HepG2 (cell line): ENCODE results near the gene CNTFR. TPM values are rescaled to one million over a fixed set of nuclear protein-coding genes. Genes with fewer than 3 reads are reported as not detected.

ENCODE experiments used
- ATAC-seq: fragments of 200-7000 bp; cut with Tn5 transposase; 3 replicates; pipeline ENCODE4 v1.9.1; 2020; ENCODE audit warnings: mild to moderate bottlenecking, moderate library complexity
- BruUV-seq: library from RNA; stranded (reverse); fragments of 400-500 nt; replicated peaks from 2 replicates; lab custom pipeline; 2021; lab: Mats Ljungman, UMichigan
- CTCF ChIA-PET: fragments of 300-600 bp; formaldehyde crosslinking; extraction: SDS; loops from one replicate; lab custom pipeline; 2021; ENCODE audit warnings: low total read pairs, inconsistent platforms, low intra/inter-chr PET ratio; lab: Yijun Ruan, JAX
- POLR2A ChIA-PET: fragments of 350-600 bp; sonication (Branson Sonifier 250); formaldehyde crosslinking; loops from one replicate; lab custom pipeline; 2020; ENCODE audit warnings: antibody characterized with exemption, inconsistent platforms; lab: Yijun Ruan, JAX
- DNase-seq: peaks from one replicate; pipeline ENCODE4 v3.0.0-alpha.2; 2015; ENCODE audit warnings: low spot score
- FAIRE-seq: peaks from 3 replicates; lab custom pipeline; 2011; peaks lifted over from hg19 to GRCh38; lab: Jason Lieb, UNC
- H2AFZ ChIP-seq: one replicate; pipeline ENCODE4 v1.6.1; 2011; ENCODE audit warnings: low read length, inconsistent platforms
- H3K27ac ChIP-seq: fragments of 300-600 bp; 3 replicates; pipeline ENCODE4 v1.8.0; 2011; ENCODE audit warnings: mixed run types, mild to moderate bottlenecking, mixed read lengths, low read length, inconsistent platforms; ENCODE audit not compliant: insufficient read depth; ENCODE audit errors: extremely low read length
- H3K27me3 ChIP-seq, 2 experiments: fragments of 200-600 bp in 1 of 2; 2 replicates in 1 of 2; 3 replicates in 1 of 2; pipeline versions ENCODE4 v1.6.0 to v1.8.0; 2011; ENCODE audit warnings: low read length in 2 of 2, mild to moderate bottlenecking in 2 of 2, moderate library complexity in 2 of 2, inconsistent platforms in 1 of 2; ENCODE audit not compliant: insufficient read depth in 2 of 2, control insufficient read depth in 1 of 2
- H3K36me3 ChIP-seq, 2 experiments: fragments of 200-600 bp in 1 of 2; replicated peaks in 1 of 2; 2 replicates in 1 of 2; 3 replicates in 1 of 2; pipeline versions ENCODE4 v1.5.1 to v1.8.0; 2011; ENCODE audit warnings: low read length in 2 of 2, inconsistent platforms in 1 of 2; ENCODE audit not compliant: insufficient read depth in 2 of 2, control insufficient read depth in 1 of 2
- H3K4me1 ChIP-seq: 2 replicates; pipeline ENCODE4 v1.5.1; 2012; ENCODE audit warnings: low read length, inconsistent platforms; ENCODE audit not compliant: insufficient read depth
- H3K4me2 ChIP-seq: 2 replicates; pipeline ENCODE4 v1.6.0; 2011; ENCODE audit warnings: low read depth, low read length, inconsistent platforms
- H3K4me3 ChIP-seq, 3 experiments: fragments of 200-600 bp in 1 of 3; sonication (generic), shearing (Covaris generic) in 1 of 3; replicated peaks in 1 of 3; 2 replicates each; pipeline ENCODE4 v1.5.1; 2011 to 2016; ENCODE audit warnings: low read length in 3 of 3, inconsistent platforms in 2 of 3, low read depth in 2 of 3, mild to moderate bottlenecking in 2 of 3, control low read depth in 1 of 3, mixed read lengths in 1 of 3; ENCODE audit not compliant: insufficient read depth in 1 of 3
- H3K79me2 ChIP-seq: one replicate; pipeline ENCODE4 v1.6.1; 2011; ENCODE audit warnings: low read length, inconsistent platforms; ENCODE audit not compliant: insufficient read depth
- H3K9ac ChIP-seq: 2 replicates; pipeline ENCODE4 v1.6.0; 2011; ENCODE audit warnings: mild to moderate bottlenecking, low read depth, low read length, inconsistent platforms; ENCODE audit not compliant: insufficient read depth
- H3K9me3 ChIP-seq: 2 replicates; pipeline ENCODE4 v1.5.1; 2012; ENCODE audit warnings: mild to moderate bottlenecking, low read length
- H4K20me1 ChIP-seq: 2 replicates; pipeline ENCODE4 v1.6.0; 2011; ENCODE audit warnings: inconsistent platforms, mild to moderate bottlenecking, low read length, moderate library complexity; ENCODE audit not compliant: insufficient read depth
- DRAP1 ChIP-seq: IDR thresholded peaks from 2 replicates; pipeline ENCODE4 v1.6.1; 2016; ENCODE audit warnings: missing genetic modification reagents, missing compliant biosample characterization
- FOXK2 ChIP-seq: fragments of 450-650 bp; IDR thresholded peaks from 2 replicates; pipeline ENCODE4 v1.6.1; 2016
- KLF16 ChIP-seq, 2 experiments: sonication (generic) in 1 of 2; formaldehyde crosslinking in 1 of 2; IDR thresholded peaks; 2 replicates each; pipeline versions ENCODE4 v1.6.1 to v1.8.0; 2016 to 2023; ENCODE audit warnings: missing genetic modification reagents in 2 of 2, missing compliant biosample characterization in 1 of 2
- MAF1 ChIP-seq: sonication (generic); formaldehyde crosslinking; IDR thresholded peaks from 2 replicates; pipeline ENCODE4 v1.5.0; 2020; ENCODE audit warnings: missing genetic modification reagents, borderline replicate concordance
- SP2 ChIP-seq: sonication (generic); formaldehyde crosslinking; IDR thresholded peaks from 2 replicates; pipeline ENCODE4 v1.5.1; 2020; ENCODE audit warnings: mild to moderate bottlenecking, missing genetic modification reagents
- SSRP1 ChIP-seq: IDR thresholded peaks from 2 replicates; pipeline ENCODE4 v1.6.1; 2016; ENCODE audit warnings: control low read depth
- STAT5B ChIP-seq: sonication (generic); formaldehyde crosslinking; IDR thresholded peaks from 2 replicates; pipeline ENCODE4 v1.4.0; 2020; ENCODE audit warnings: missing genetic modification reagents
- ZNF12 ChIP-seq: sonication (generic); formaldehyde crosslinking; IDR thresholded peaks from 2 replicates; pipeline ENCODE4 v1.5.0; 2020; ENCODE audit warnings: missing genetic modification reagents
- ZNF616 ChIP-seq: sonication (generic); formaldehyde crosslinking; IDR thresholded peaks from 2 replicates; pipeline ENCODE4 v1.5.0; 2020; ENCODE audit warnings: low read depth, mild to moderate bottlenecking, missing genetic modification reagents
- WGBS: methylation state at CpG from one replicate; pipeline ENCODE4 v1.1.6; 2017; ENCODE audit warnings: low lambda C conversion rate; 5-methylcytosine and 5-hydroxymethylcytosine counted together
- in situ Hi-C: cut with HindIII; loops from 2 replicates; pipeline ENCODE4 v1.10.0; 2017; ENCODE audit warnings: low pct_unique_long_range_greater_than_20kb; ENCODE audit not compliant: extremely low pct_ligation_motif_present
- intact Hi-C: fragments of 100-400 bp; cut with micrococcal nuclease; formaldehyde crosslinking; loops from one replicate; pipeline ENCODE4 v1.10.0; 2022; ENCODE audit not compliant: unreplicated experiment
- polyA plus RNA-seq, 8 experiments: library from polyadenylated mRNA; depleted of rRNA in 3 of 8; stranded (reverse) in 7 of 8; unstranded in 1 of 8; fragments of >200 nt; fragmentation: Illumina TruSeq in 4 of 8; extraction: Trizol in 4 of 8; gene quantifications; 2 replicates each; pipeline versions ENCODE4 v1.2.1 to v1.2.3, GENCODE V29; 2011 to 2016; ENCODE audit warnings: low read depth in 4 of 8, missing spikeins in 1 of 8, mixed read lengths in 1 of 8; ENCODE audit not compliant: insufficient read depth in 1 of 8
- total RNA-seq, 5 experiments: library from RNA; depleted of rRNA; stranded (reverse); fragments of >200 nt; fragmentation: Illumina TruSeq; extraction: Trizol; gene quantifications; 2 replicates each; pipeline ENCODE4 v1.2.3, GENCODE V29; 2016; ENCODE audit warnings: low read depth in 1 of 5
- TF ChIP-seq, protein P1 (sequence below): sonication (generic); formaldehyde crosslinking; IDR thresholded peaks from 2 replicates; pipeline ENCODE4 v1.8.1; 2023; ENCODE audit warnings: mild to moderate bottlenecking, moderate library complexity, missing genetic modification reagents

CNTFR gene
- total and polyA plus RNA-seq, 2 of the 13 experiments (the other 11 are each of a cell fraction or from before 2014, with no cell fraction given), result not detected

DNA sequence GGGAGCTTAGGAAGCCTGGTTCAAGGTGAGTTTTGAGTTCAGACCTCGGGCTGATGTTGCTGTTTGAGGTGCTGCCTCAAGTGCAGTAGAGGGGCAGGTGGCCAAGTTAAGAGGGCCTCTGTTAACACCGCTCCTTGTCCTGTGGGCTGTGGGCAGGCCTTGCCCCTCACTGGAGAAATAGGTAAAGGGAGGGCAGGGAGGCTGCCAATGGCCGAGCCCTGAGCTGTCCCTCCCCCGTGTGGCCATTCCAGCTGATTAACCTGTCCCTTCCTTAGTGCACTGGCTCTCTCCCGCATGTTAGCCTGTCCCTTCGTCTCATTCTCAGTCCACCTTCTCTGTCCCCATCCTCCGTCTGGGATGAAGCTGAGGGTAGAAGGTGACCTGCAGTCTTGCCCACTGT is 21.4 kb downstream of the CNTFR start:
- FAIRE-seq (no peak), DNase-seq (no peak), ATAC-seq (no peak; the same call in 2 of the 3 replicates)
- H3K27me3 ChIP-seq, result peaks cover 8 to 78% of the 10 kb centered on the region in 2 experiments
- no TSS peak for BruUV-seq
- in situ Hi-C loops, result no loop called here
- H3K4me3 ChIP-seq, result no peak overlapping the region
- WGBS, result 13% methylated on average over 7 of the region's 7 CpGs
- H3K36me3 ChIP-seq, result no peaks in the 10 kb centered on the region
- H3K27ac ChIP-seq, result no peak overlapping the region
- intact Hi-C loops, result no loop called here
- H3K9ac ChIP-seq, result no peak overlapping the region
- ChIA-PET CTCF (no interaction called here), POLR2A (no interaction called here)
- no peaks in the 10 kb centered on the region for H3K9me3 ChIP-seq
- no peaks in the 10 kb centered on the region for H4K20me1 ChIP-seq
- H3K79me2 ChIP-seq, result no peaks in the 10 kb centered on the region
- H3K4me2 ChIP-seq, result no peak overlapping the region
- no peak overlapping the region for H2AFZ ChIP-seq
- no peaks in the 10 kb centered on the region for H3K4me1 ChIP-seq
- TF ChIP-seq DRAP1 (CRISPR knock-in tag) (no peak), ZNF12 (no peak), SP2 (CRISPR knock-in tag) (no peak), SSRP1 (CRISPR knock-in tag) (no peak), MAF1 (no peak), FOXK2 (no peak), ZNF616 (CRISPR knock-in tag) (no peak), STAT5B (CRISPR knock-in tag) (no peak), KLF16 (CRISPR knock-in tag; IDR thresholded peaks at IDR 0.05) (no peak)
- TF ChIP-seq, protein P1, sequence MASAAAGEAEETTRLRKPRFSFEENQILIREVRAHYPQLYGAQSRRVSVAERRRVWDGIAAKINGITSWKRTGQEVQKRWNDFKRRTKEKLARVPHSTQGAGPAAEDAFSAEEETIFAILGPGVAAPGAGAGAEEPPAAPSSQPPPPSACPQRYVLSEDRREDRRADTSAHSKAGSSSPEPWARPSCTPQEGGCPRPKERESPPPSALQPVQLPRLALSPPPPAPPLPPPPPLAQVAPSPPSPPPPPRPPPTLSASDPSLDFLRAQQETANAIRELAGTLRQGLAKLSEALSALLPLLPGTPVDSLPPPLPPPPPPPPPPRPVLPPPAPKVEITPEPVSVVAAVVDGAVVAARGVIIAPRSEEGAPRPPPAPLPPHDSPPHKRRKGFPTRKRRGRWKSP (CRISPR knock-in tag), result no peak
